Stimulated activated CD4-positive, alpha-beta T cell treated with anti-CD3 and anti-CD28 coated beads, Interleukin-15, amount 100 ng/mL, for 24 hours (primary cell): ENCODE data around the gene TCHHL1.
A peak's percentile ranks its signal among the peaks of the same experiment; 100 is the strongest.

ENCODE experiments used
- DNase-seq: peaks from one replicate; pipeline ENCODE4 v3.0.0-alpha.2; 2020

TCHHL1 gene

GRCh38 chr1:152036267-152037216 is 52.3 kb downstream of the TCHHL1 start, which contains the start of gene S100A11:
Gene S100A11, minus strand, starts transcription at chr1:152037004. Its CDS starts 89 bp downstream, at chr1:152036915.
- peak; percentile 93 for DNase-seq

GRCh38 chr1:152035539-152036266 is 53.2 kb downstream of the TCHHL1 start:
- DNase-seq = peak; percentile 41

GRCh38 chr1:152034654-152035538 is 54.0 kb downstream of the TCHHL1 start:
- DNase-seq = peak; percentile 76

GRCh38 chr1:152034324-152034653 is 54.6 kb downstream of the TCHHL1 start:
- no peak for DNase-seq
